ENCODE data around the gene LUC7L. TPM values are rescaled to one million over a fixed set of nuclear protein-coding genes. Genes with fewer than 3 reads are reported as not detected.
A peak's percentile ranks its signal among the peaks of the same experiment; 100 is the strongest.
"Not testable (repeated sequence)": the region's sequence is repeated elsewhere in the genome, so short reads cannot be mapped to it uniquely, and the experiment has no call there.

Gene LUC7L
- 38.4 and 40.8 TPM in 2 replicates for total RNA-seq (2014; rRNA removed; shearing (Covaris generic))
- polyA plus RNA-seq (2014; cell fraction: nucleus; rRNA removed), result 140 and 277 TPM in 2 replicates

GRCh38 chr16:228852-229730 lies at the start of gene LUC7L:
TSS of gene LUC7L (minus strand) at chr16:229449. CDS start at chr16:229339, 110 bp downstream.
- DNase-seq (ENCODE audit: extremely low read depth, low read depth), result peak; percentile 82

GRCh38 chr16:278863-279366 lies 49.7 kb upstream of the LUC7L start:
- DNase-seq (ENCODE audit: extremely low read depth, low read depth), result no peak

- DNase-seq (ENCODE audit: extremely low read depth, low read depth), result no peak
These were observed 47.3 kb upstream of the LUC7L start for GRCh38 chr16:276426-277077.

- no peak for DNase-seq (ENCODE audit: extremely low read depth, low read depth)
These were observed 46.6 kb upstream of the LUC7L start, which contains the start of gene RGS11 for GRCh38 chr16:275786-276232. TSS of gene RGS11 (minus strand) at chr16:275944. CDS start at chr16:275911, 33 bp downstream.

- no peak for DNase-seq (ENCODE audit: extremely low read depth, low read depth)
These were observed 45.9 kb upstream of the LUC7L start for GRCh38 chr16:275041-275641.

GRCh38 chr16:273547-274421 lies 44.5 kb upstream of the LUC7L start:
- no peak for DNase-seq (ENCODE audit: extremely low read depth, low read depth)

- DNase-seq (ENCODE audit: extremely low read depth, low read depth), result no peak
These were observed 43.6 kb upstream of the LUC7L start for GRCh38 chr16:272633-273546.

- DNase-seq (ENCODE audit: extremely low read depth, low read depth), result no peak
These were observed 41.4 kb upstream of the LUC7L start for GRCh38 chr16:270381-271255.

GRCh38 chr16:269061-269796 lies 40.0 kb upstream of the LUC7L start:
- DNase-seq (ENCODE audit: extremely low read depth, low read depth), result no peak

- DNase-seq (ENCODE audit: extremely low read depth, low read depth), result no peak
These were observed 39.1 kb upstream of the LUC7L start for GRCh38 chr16:268141-269053.

GRCh38 chr16:267562-267961 lies 38.3 kb upstream of the LUC7L start:
- not testable (repeated sequence) for DNase-seq (ENCODE audit: extremely low read depth, low read depth)

- no peak for DNase-seq (ENCODE audit: extremely low read depth, low read depth)
These were observed 37.3 kb upstream of the LUC7L start for GRCh38 chr16:266258-267164.

- no peak for DNase-seq (ENCODE audit: extremely low read depth, low read depth)
These were observed 36.5 kb upstream of the LUC7L start for GRCh38 chr16:265711-266110.

GRCh38 chr16:265002-265529 lies 35.8 kb upstream of the LUC7L start:
- DNase-seq (ENCODE audit: extremely low read depth, low read depth), result no peak

- DNase-seq (ENCODE audit: extremely low read depth, low read depth), result no peak
These were observed 35.2 kb upstream of the LUC7L start for GRCh38 chr16:264440-264951.
